A549 treated with CpdA at 1 μM for 4 hours (cell line): ENCODE results near the gene VPS13D. TPM values are rescaled to one million over a fixed set of nuclear protein-coding genes. Genes with fewer than 3 reads are reported as not detected.

ENCODE experiments used
- total RNA-seq: library from RNA; stranded (reverse); fragments of 200-300 nt; extraction: Qiagen RNA extraction; gene quantifications from 5 replicates; pipeline ENCODE4 v1.2.3, GENCODE V29; 2022; ENCODE audit warnings: low read depth

Gene VPS13D, protein sequence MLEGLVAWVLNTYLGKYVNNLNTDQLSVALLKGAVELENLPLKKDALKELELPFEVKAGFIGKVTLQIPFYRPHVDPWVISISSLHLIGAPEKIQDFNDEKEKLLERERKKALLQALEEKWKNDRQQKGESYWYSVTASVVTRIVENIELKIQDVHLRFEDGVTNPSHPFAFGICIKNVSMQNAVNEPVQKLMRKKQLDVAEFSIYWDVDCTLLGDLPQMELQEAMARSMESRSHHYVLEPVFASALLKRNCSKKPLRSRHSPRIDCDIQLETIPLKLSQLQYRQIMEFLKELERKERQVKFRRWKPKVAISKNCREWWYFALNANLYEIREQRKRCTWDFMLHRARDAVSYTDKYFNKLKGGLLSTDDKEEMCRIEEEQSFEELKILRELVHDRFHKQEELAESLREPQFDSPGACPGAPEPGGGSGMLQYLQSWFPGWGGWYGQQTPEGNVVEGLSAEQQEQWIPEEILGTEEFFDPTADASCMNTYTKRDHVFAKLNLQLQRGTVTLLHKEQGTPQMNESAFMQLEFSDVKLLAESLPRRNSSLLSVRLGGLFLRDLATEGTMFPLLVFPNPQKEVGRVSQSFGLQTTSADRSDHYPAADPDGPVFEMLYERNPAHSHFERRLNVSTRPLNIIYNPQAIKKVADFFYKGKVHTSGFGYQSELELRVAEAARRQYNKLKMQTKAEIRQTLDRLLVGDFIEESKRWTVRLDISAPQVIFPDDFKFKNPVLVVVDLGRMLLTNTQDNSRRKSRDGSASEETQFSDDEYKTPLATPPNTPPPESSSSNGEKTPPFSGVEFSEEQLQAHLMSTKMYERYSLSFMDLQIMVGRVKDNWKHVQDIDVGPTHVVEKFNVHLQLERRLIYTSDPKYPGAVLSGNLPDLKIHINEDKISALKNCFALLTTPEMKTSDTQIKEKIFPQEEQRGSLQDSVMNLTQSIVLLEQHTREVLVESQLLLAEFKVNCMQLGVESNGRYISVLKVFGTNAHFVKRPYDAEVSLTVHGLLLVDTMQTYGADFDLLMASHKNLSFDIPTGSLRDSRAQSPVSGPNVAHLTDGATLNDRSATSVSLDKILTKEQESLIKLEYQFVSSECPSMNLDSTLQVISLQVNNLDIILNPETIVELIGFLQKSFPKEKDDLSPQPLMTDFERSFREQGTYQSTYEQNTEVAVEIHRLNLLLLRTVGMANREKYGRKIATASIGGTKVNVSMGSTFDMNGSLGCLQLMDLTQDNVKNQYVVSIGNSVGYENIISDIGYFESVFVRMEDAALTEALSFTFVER (N-terminal part only)
- total RNA-seq: 6.7 to 9.9 TPM (median 7.0 TPM) in 5 replicates

GRCh38 chr1:12229835-12230548, at the start of gene VPS13D:
VPS13D (plus strand) TSS chr1:12230030; CDS start chr1:12234267, 4,237 bp downstream.

Other genes with a start within 250 kb of the VPS13D start
- gene MFN2, start 249.6 kb upstream of the VPS13D start, total RNA-seq: 32.0 to 36.0 TPM (median 35.8 TPM) in 5 replicates
- 10.8 to 17.9 TPM (median 13.6 TPM) in 5 replicates for gene MIIP, start 210.5 kb upstream of the VPS13D start, total RNA-seq
- 0.07 to 0.10 TPM (median 0.09 TPM) in 4 of 5 replicates, not detected in the other for gene TNFRSF8, start 166.7 kb upstream of the VPS13D start, total RNA-seq
- gene TNFRSF1B, start 63.0 kb upstream of the VPS13D start, total RNA-seq: 0.33 to 0.59 TPM (median 0.40 TPM) in 5 replicates